ENCODE data around the gene PCDH8. TPM values are rescaled to one million over a fixed set of nuclear protein-coding genes. Genes with fewer than 3 reads are reported as not detected.

The PCDH8 gene
- total and polyA plus RNA-seq, 2 experiments from 2014 or later, result 0.36 to 1.7 TPM

- Histone ChIP-seq H3F3A (replicated peaks; ENCODE audit: low read depth) (peaks cover 9% of the 10 kb centered on the region), H3K27ac (ENCODE audit: low read depth) (peak overlapping the region; percentile 80; the same call in 1 of the 2 replicates), H3K4me2 (peak overlapping the region; percentile 72), H3K4me1 (ENCODE audit: insufficient read depth) (peaks cover 39% of the 10 kb centered on the region), H3K79me2 (replicated peaks; ENCODE audit: insufficient read depth) (no peaks in the 10 kb centered on the region), H3K9me2 (ENCODE audit: insufficient read depth) (no peaks in the 10 kb centered on the region), H2AFZ (no peak overlapping the region), H3K4me3 (peak overlapping the region; percentile 91), H3K27me3 (ENCODE audit: insufficient read depth) (peaks cover 43% of the 10 kb centered on the region), H4K20me1 (replicated peaks; ENCODE audit: insufficient read depth) (no peaks in the 10 kb centered on the region; the same call in 1 of the 2 replicates), H3K36me3 (ENCODE audit: insufficient read depth) (no peaks in the 10 kb centered on the region)
- H3K4me3 Mint-ChIP-seq, result peak overlapping the region; percentile 86
- ATAC-seq (no peak), DNase-seq (ENCODE audit: low spot score) (no peak)
- H3K27ac Mint-ChIP-seq, result peak overlapping the region; percentile 49; the same call in 1 of the 2 replicates
- H3K4me1 Mint-ChIP-seq, result peaks cover 37% of the 10 kb centered on the region
- H3K27me3 Mint-ChIP-seq (ENCODE audit: insufficient read depth, low read depth, poor library complexity), result peaks cover 41% of the 10 kb centered on the region
- H3K9me3 Mint-ChIP-seq, result peaks cover 5% of the 10 kb centered on the region; the same call in 2 of the 3 replicates
- TF ChIP-seq EZH2 (IDR thresholded peaks at IDR 0.05; ENCODE audit: low read depth, unreplicated experiment), result no peak
- no peak for TF ChIP-seq JUNB (IDR thresholded peaks at IDR 0.05; ENCODE audit: unreplicated experiment)
- TF ChIP-seq ZNF114 (CRISPR knock-in tag; IDR thresholded peaks at IDR 0.05), result no peak
- no peak for TF ChIP-seq ZNF331 (CRISPR knock-in tag; IDR thresholded peaks at IDR 0.05; ENCODE audit: low read depth)
- no peak for TF ChIP-seq NANOG (IDR thresholded peaks at IDR 0.05; ENCODE audit: borderline replicate concordance)
- no peak for TF ChIP-seq EZH2phosphoT487 (IDR thresholded peaks at IDR 0.05; ENCODE audit: unreplicated experiment)
- no peak for TF ChIP-seq STAT1 (IDR thresholded peaks at IDR 0.05; ENCODE audit: unreplicated experiment)
- no peak for TF ChIP-seq REST (IDR thresholded peaks at IDR 0.05; ENCODE audit: unreplicated experiment)
- no peak for TF ChIP-seq POLR2AphosphoS5 (IDR thresholded peaks at IDR 0.05; ENCODE audit: low read depth)
- no peak for TF ChIP-seq ETS1 (IDR thresholded peaks at IDR 0.05)
- H3K36me3 Mint-ChIP-seq (ENCODE audit: low read depth), result no peaks in the 10 kb centered on the region
Measured at GRCh38 chr13:52852444-52852843, 4.0 kb upstream of the PCDH8 start.

GRCh38 chr13:52851137-52851962, 2.9 kb upstream of the PCDH8 start:
- peaks cover 49% of the 10 kb centered on the region for H3K27me3 Mint-ChIP-seq (ENCODE audit: insufficient read depth, low read depth, poor library complexity)
- no peaks in the 10 kb centered on the region for H3K79me2 ChIP-seq (replicated peaks; ENCODE audit: insufficient read depth)
- peak overlapping the region; percentile 91 for H3K4me3 ChIP-seq
- peak; percentile 89 for DNase-seq (ENCODE audit: low spot score)
- H3F3A ChIP-seq (replicated peaks; ENCODE audit: low read depth), result peaks cover 9% of the 10 kb centered on the region
- peak; percentile 42 for ATAC-seq
- H3K27ac Mint-ChIP-seq, result peak overlapping the region; percentile 97
- no peaks in the 10 kb centered on the region; the same call in 1 of the 2 replicates for H4K20me1 ChIP-seq (replicated peaks; ENCODE audit: insufficient read depth)
- H3K36me3 Mint-ChIP-seq (ENCODE audit: low read depth), result no peaks in the 10 kb centered on the region
- H3K9me2 ChIP-seq (ENCODE audit: insufficient read depth), result no peaks in the 10 kb centered on the region
- H3K4me3 Mint-ChIP-seq, result peak overlapping the region; percentile 86
- peaks cover 36% of the 10 kb centered on the region for H3K4me1 Mint-ChIP-seq
- H2AFZ ChIP-seq, result peak overlapping the region; percentile 99
- H3K4me2 ChIP-seq, result peak overlapping the region; percentile 72
- H3K9me3 Mint-ChIP-seq, result peaks cover 5% of the 10 kb centered on the region; the same call in 2 of the 3 replicates
- no peaks in the 10 kb centered on the region for H3K36me3 ChIP-seq (ENCODE audit: insufficient read depth)
- peak overlapping the region; percentile 80 for H3K27ac ChIP-seq (ENCODE audit: low read depth)
- TF ChIP-seq CTCF (conservative IDR thresholded peaks at IDR 0.05; ENCODE audit: low read depth in 2 of 2), result no peak
- TF ChIP-seq POLR2AphosphoS5 (IDR thresholded peaks at IDR 0.05; ENCODE audit: low read depth), result 0 out of 2 replicates have a peak, but pooled peaks have one; percentile 25
- TF ChIP-seq JUNB (IDR thresholded peaks at IDR 0.05; ENCODE audit: unreplicated experiment), result no peak
- peaks cover 39% of the 10 kb centered on the region for H3K4me1 ChIP-seq (ENCODE audit: insufficient read depth)
- peaks cover 54% of the 10 kb centered on the region for H3K27me3 ChIP-seq (ENCODE audit: insufficient read depth)
